ENCODE results near the gene EPRS1.
"Not testable (repeated sequence)": the region's sequence is repeated elsewhere in the genome, so short reads cannot be mapped to it uniquely, and the experiment has no call there.

The EPRS1 gene

GRCh38 chr1:220043646-220044045 is 2.7 kb downstream of the EPRS1 start:
- H3K9me2 ChIP-seq (replicated peaks; ENCODE audit: control insufficient read depth, low read length): no peaks in the 10 kb centered on the region
- H3K4me1 ChIP-seq (ENCODE audit: control insufficient read depth, low read length): peaks cover 26% of the 10 kb centered on the region
- peaks cover 45% of the 10 kb centered on the region for H3K36me3 ChIP-seq (ENCODE audit: control insufficient read depth, low read length)
- TF ChIP-seq EZH2phosphoT487 (IDR thresholded peaks at IDR 0.05; ENCODE audit: borderline replicate concordance, low read length) (no peak), CTCF (IDR thresholded peaks at IDR 0.05; ENCODE audit: low read depth, low read length, poor library complexity, severe bottlenecking) (no peak)
- no peaks in the 10 kb centered on the region for H3K27me3 ChIP-seq (ENCODE audit: control insufficient read depth, low read length)
- peaks cover 85% of the 10 kb centered on the region for H3K79me2 ChIP-seq (ENCODE audit: control insufficient read depth, low read length)
- H4K20me1 ChIP-seq (ENCODE audit: control insufficient read depth, insufficient read depth, low read depth, low read length): no peaks in the 10 kb centered on the region; the same call in 1 of the 2 replicates
- H3K27ac ChIP-seq (ENCODE audit: low read depth, low read length): no peak overlapping the region
- peaks cover 3% of the 10 kb centered on the region; the same call in 1 of the 2 replicates for H3F3A ChIP-seq (ENCODE audit: control insufficient read depth, insufficient read depth)
- no peaks in the 10 kb centered on the region for H3K9me3 ChIP-seq (ENCODE audit: control insufficient read depth, insufficient read depth, low read length)
- H3K4me2 ChIP-seq (ENCODE audit: low read length): peak overlapping the region; percentile 57
- H3K4me3 ChIP-seq (ENCODE audit: low read length): peak overlapping the region; percentile 43

- H3K4me3 ChIP-seq (ENCODE audit: low read length): no peak overlapping the region
These were observed 6.2 kb downstream of the EPRS1 start for GRCh38 chr1:220040028-220040596.

GRCh38 chr1:220038640-220039039 is 7.7 kb downstream of the EPRS1 start:
- Histone ChIP-seq H4K20me1 (ENCODE audit: control insufficient read depth, insufficient read depth, low read depth, low read length) (no peaks in the 10 kb centered on the region), H3F3A (ENCODE audit: control insufficient read depth, insufficient read depth) (no peaks in the 10 kb centered on the region), H3K4me2 (ENCODE audit: low read length) (no peak overlapping the region), H3K4me1 (ENCODE audit: control insufficient read depth, low read length) (peaks cover 4% of the 10 kb centered on the region), H3K9me3 (ENCODE audit: control insufficient read depth, insufficient read depth, low read length) (no peaks in the 10 kb centered on the region), H3K27me3 (ENCODE audit: control insufficient read depth, low read length) (no peaks in the 10 kb centered on the region), H3K27ac (ENCODE audit: low read depth, low read length) (no peak overlapping the region), H3K79me2 (ENCODE audit: control insufficient read depth, low read length) (peaks cover 96% of the 10 kb centered on the region), H3K9me2 (replicated peaks; ENCODE audit: control insufficient read depth, low read length) (no peaks in the 10 kb centered on the region), H3K4me3 (ENCODE audit: low read length) (no peak overlapping the region), H3K36me3 (ENCODE audit: control insufficient read depth, low read length) (peaks cover 69% of the 10 kb centered on the region)
- TF ChIP-seq EZH2phosphoT487 (IDR thresholded peaks at IDR 0.05; ENCODE audit: borderline replicate concordance, low read length) (no peak), CTCF (IDR thresholded peaks at IDR 0.05; ENCODE audit: low read depth, low read length, poor library complexity, severe bottlenecking) (no peak)

More at GRCh38 chr1:220040028-220040596, 6.2 kb downstream of the EPRS1 start:
- no peaks in the 10 kb centered on the region for H3K27me3 ChIP-seq (ENCODE audit: control insufficient read depth, low read length)
- H4K20me1 ChIP-seq (ENCODE audit: control insufficient read depth, insufficient read depth, low read depth, low read length): no peaks in the 10 kb centered on the region; the same call in 1 of the 2 replicates
- H3K9me3 ChIP-seq (ENCODE audit: control insufficient read depth, insufficient read depth, low read length): no peaks in the 10 kb centered on the region
- no peak overlapping the region for H3K4me2 ChIP-seq (ENCODE audit: low read length)
- H3K9me2 ChIP-seq (replicated peaks; ENCODE audit: control insufficient read depth, low read length): no peaks in the 10 kb centered on the region
- peaks cover 99% of the 10 kb centered on the region for H3K79me2 ChIP-seq (ENCODE audit: control insufficient read depth, low read length)
- no peak for TF ChIP-seq EZH2phosphoT487 (IDR thresholded peaks at IDR 0.05; ENCODE audit: borderline replicate concordance, low read length)
- TF ChIP-seq CTCF (IDR thresholded peaks at IDR 0.05; ENCODE audit: low read depth, low read length, poor library complexity, severe bottlenecking): no peak
- no peaks in the 10 kb centered on the region for H3F3A ChIP-seq (ENCODE audit: control insufficient read depth, insufficient read depth)
- H3K4me1 ChIP-seq (ENCODE audit: control insufficient read depth, low read length): peaks cover 17% of the 10 kb centered on the region
- peaks cover 66% of the 10 kb centered on the region for H3K36me3 ChIP-seq (ENCODE audit: control insufficient read depth, low read length)
- no peak overlapping the region for H3K27ac ChIP-seq (ENCODE audit: low read depth, low read length)

GRCh38 chr1:220037810-220038209 is 8.5 kb downstream of the EPRS1 start:
- Histone ChIP-seq H3K79me2 (ENCODE audit: control insufficient read depth, low read length) (peaks cover 88% of the 10 kb centered on the region), H3K36me3 (ENCODE audit: control insufficient read depth, low read length) (peaks cover 74% of the 10 kb centered on the region)
- H3K4me1 ChIP-seq (ENCODE audit: control insufficient read depth, low read length); H3K4me2 ChIP-seq (ENCODE audit: low read length); H4K20me1 ChIP-seq (ENCODE audit: control insufficient read depth, insufficient read depth, low read depth, low read length); H3K9me2 ChIP-seq (replicated peaks; ENCODE audit: control insufficient read depth, low read length); H3K27ac ChIP-seq (ENCODE audit: low read depth, low read length); H3K27me3 ChIP-seq (ENCODE audit: control insufficient read depth, low read length); H3F3A ChIP-seq (ENCODE audit: control insufficient read depth, insufficient read depth); H3K9me3 ChIP-seq (ENCODE audit: control insufficient read depth, insufficient read depth, low read length); H3K4me3 ChIP-seq (ENCODE audit: low read length): not testable (repeated sequence)
